SH-SY5Y (cell line): ENCODE results near the gene EID3.

Source experiments
- GATA2 ChIP-seq: IDR thresholded peaks from 2 replicates; pipeline ENCODE4 v1.6.1; 2011; ENCODE audit warnings: mild to moderate bottlenecking, low read depth, low read length
- GATA3 ChIP-seq: IDR thresholded peaks from 2 replicates; pipeline ENCODE4 v1.6.1; 2011; ENCODE audit warnings: low read depth, mild to moderate bottlenecking, low read length, moderate library complexity

The EID3 gene

GRCh38 chr12:104350211-104351056, 46.9 kb downstream of the EID3 start:
- TF ChIP-seq GATA3 (no peak), GATA2 (no peak)

- TF ChIP-seq GATA3 = no peak
- TF ChIP-seq GATA2 = no peak
Observed at GRCh38 chr12:104351057-104351983, 47.8 kb downstream of the EID3 start.

- no peak for TF ChIP-seq GATA2
- no peak for TF ChIP-seq GATA3
Observed at GRCh38 chr12:104352106-104352713, 48.7 kb downstream of the EID3 start.

GRCh38 chr12:104353012-104353981, 49.8 kb downstream of the EID3 start:
- TF ChIP-seq GATA2 (no peak), GATA3 (no peak)

GRCh38 chr12:104354167-104354867, 50.8 kb downstream of the EID3 start:
- TF ChIP-seq GATA3 (no peak), GATA2 (no peak)
